GM13976 (cell line): ENCODE data around the gene ADAMTS4.

ENCODE experiments used
- DNase-seq: peaks from one replicate; pipeline ENCODE4 v3.0.0; 2012; ENCODE audit warnings: low spot score
- in situ Hi-C: fragments of 300-500 bp; cut with MboI; formaldehyde crosslinking; loops from one replicate; pipeline ENCODE4 v1.12.0; 2022; ENCODE audit warnings: low sequenced_read_pairs, mixed read lengths, inconsistent platforms; ENCODE audit not compliant: unreplicated experiment
- TF ChIP-seq, protein P1 (sequence below): IDR thresholded peaks from 2 replicates; pipeline ENCODE4 v1.5.1; 2012; ENCODE audit warnings: borderline replicate concordance, mild to moderate bottlenecking; ENCODE audit not compliant: insufficient read depth; ENCODE audit errors: extremely low read depth, missing control alignments, control extremely low read depth

Gene ADAMTS4

DNA sequence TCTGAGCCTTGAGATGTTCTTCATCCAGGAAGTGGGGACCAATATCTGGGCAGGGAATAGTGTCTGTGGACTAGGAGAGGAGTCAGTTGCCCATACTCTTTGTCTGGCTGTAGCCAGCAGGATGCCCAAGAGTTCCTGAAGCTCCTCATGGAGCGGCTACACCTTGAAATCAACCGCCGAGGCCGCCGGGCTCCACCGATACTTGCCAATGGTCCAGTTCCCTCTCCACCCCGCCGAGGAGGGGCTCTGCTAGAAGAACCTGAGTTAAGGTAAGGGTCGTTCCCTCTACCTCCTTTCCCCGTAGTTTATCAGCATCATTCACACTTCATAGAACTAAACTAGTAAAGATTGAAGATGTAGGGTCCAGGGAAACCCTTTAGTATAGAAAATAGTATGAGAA, 36.0 kb downstream of the ADAMTS4 start:
- DNase-seq: no peak
- TF ChIP-seq, protein P1, sequence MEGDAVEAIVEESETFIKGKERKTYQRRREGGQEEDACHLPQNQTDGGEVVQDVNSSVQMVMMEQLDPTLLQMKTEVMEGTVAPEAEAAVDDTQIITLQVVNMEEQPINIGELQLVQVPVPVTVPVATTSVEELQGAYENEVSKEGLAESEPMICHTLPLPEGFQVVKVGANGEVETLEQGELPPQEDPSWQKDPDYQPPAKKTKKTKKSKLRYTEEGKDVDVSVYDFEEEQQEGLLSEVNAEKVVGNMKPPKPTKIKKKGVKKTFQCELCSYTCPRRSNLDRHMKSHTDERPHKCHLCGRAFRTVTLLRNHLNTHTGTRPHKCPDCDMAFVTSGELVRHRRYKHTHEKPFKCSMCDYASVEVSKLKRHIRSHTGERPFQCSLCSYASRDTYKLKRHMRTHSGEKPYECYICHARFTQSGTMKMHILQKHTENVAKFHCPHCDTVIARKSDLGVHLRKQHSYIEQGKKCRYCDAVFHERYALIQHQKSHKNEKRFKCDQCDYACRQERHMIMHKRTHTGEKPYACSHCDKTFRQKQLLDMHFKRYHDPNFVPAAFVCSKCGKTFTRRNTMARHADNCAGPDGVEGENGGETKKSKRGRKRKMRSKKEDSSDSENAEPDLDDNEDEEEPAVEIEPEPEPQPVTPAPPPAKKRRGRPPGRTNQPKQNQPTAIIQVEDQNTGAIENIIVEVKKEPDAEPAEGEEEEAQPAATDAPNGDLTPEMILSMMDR: no peak
- in situ Hi-C loops: no loop called here

DNA sequence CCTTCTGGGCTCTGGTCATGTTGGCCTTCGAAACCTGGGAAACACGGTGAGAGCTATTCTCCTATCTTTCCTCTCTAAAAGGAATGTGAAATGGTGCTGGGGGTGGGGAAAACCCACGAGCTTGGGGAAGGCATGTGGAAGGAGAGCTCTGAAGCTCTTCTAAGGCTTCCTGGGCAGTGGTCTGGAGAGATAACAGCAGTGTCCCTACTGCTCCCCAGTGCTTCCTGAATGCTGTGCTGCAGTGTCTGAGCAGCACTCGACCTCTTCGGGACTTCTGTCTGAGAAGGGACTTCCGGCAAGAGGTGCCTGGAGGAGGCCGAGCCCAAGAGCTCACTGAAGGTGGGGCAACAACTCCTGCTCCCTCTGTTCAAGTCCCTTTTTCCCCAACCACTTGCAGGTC, 36.8 kb downstream of the ADAMTS4 start:
- in situ Hi-C loops: no loop called here
- no peak for DNase-seq
- TF ChIP-seq, protein P1: no peak

DNA sequence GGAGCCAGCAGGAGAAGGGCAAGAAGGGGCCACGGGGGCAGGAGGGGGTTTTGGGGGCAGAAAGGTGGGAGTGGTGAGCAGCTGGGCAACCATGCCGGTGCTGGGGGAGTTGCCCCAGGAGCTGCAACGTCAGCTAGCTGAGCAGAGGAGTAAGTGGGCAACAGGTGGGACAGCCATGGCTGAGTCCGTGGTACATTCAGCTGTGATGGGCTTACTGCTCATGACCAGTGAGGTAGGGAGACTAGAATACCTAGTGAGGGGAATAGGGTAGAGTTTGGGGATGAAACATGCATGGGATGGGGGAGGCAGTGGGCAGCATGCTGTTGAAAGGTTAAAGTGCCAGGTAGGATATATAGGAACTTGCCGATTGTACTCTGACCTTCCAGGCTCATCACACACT, 37.2 kb downstream of the ADAMTS4 start:
- TF ChIP-seq, protein P1: no peak
- no peak for DNase-seq
- in situ Hi-C loops: no loop called here

DNA sequence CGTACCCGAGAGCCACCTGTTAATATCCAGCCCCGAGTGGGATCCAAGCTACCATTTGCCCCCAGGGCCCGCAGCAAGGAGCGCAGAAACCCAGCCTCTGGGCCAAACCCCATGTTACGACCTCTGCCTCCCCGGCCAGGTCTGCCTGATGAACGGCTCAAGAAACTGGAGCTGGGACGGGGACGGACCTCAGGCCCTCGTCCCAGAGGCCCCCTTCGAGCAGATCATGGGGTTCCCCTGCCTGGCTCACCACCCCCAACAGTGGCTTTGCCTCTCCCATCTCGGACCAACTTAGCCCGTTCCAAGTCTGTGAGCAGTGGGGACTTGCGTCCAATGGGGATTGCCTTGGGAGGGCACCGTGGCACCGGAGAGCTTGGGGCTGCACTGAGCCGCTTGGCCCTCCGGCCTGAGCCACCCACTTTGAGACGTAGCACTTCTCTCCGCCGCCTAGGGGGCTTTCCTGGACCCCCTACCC, 38.1 kb downstream of the ADAMTS4 start:
- in situ Hi-C loops: no loop called here
- DNase-seq: no peak

DNA sequence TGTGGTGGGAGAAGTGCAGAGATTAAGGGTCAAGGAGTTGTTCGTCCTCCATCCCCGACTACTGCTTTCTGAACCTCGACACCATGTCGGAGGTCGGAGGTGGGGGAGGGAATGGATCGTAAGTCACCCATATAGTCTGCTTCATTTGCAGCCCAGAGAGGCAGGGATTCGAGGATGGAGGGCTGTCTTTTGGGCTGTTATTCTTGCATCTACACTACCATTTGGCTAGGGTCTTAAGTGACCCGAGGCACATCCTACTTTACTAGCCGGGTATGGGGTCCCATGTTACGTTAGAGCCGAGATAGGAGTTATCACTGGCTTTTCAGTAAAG, 39.0 kb downstream of the ADAMTS4 start:
- no peak for DNase-seq
- in situ Hi-C loops: no loop called here
- TF ChIP-seq, protein P1: no peak

More for the DNA sequence above, 38.1 kb downstream of the ADAMTS4 start:
- TF ChIP-seq, protein P1: no peak

DNA sequence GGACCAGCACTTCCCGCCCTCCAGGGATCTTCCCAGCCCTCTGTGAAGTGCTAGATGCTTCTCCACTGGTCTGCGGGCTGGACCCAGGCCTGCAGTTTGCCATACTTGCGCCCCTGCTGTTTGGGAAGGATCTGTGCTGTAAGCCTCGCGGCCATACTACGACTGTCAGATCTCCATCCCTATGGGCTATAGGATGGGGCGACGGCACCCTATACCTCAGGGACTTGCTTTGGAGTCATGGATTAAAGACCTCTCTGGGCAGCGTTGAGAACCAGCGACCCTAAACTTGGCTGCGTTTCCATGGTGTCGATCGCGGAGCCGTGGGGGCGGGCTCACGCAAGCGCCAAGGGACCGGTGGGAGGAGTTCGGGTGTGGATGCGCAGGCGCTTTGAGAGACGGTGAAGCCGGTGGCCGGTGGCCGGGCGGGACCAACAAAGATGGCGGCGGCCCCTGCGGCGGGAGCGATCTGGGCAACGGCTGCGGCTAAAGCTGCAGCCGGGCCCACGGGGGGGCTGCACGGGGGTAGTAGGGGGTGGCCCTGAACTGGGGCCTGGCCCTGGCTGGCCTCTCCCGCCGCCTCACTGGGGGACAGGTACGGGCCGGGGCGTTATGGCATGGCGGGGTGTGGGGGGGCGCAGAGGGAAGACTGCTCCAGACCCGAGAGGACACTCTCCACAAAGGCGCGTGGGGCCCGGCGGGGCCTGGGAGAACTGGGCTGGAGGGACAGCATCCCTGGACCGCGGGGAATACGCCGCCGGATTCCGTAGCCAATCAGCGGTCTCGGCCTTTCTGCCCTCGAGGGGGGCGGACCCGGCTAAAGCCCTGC, 39.6 kb downstream of the ADAMTS4 start, which contains the start of gene USP21:
TSS of gene USP21 (plus strand) at position 414 of the 826 bp plus-strand sequence. CDS start 1,141 bp downstream, outside the sequence.
- TF ChIP-seq, protein P1: no peak
- in situ Hi-C loops: no loop called here
- DNase-seq: peak; percentile 97
